HepG2 (cell line): ENCODE results near the gene DDX24. TPM values are rescaled to one million over a fixed set of nuclear protein-coding genes. Genes with fewer than 3 reads are reported as not detected.

Experiments used
- ATAC-seq: fragments of 200-7000 bp; cut with Tn5 transposase; 3 replicates; pipeline ENCODE4 v1.9.1; 2020; ENCODE audit warnings: mild to moderate bottlenecking, moderate library complexity
- BruUV-seq: library from RNA; stranded (reverse); fragments of 400-500 nt; replicated peaks from 2 replicates; lab custom pipeline; 2021; lab: Mats Ljungman, UMichigan
- CTCF ChIA-PET: fragments of 300-600 bp; formaldehyde crosslinking; extraction: SDS; loops from one replicate; lab custom pipeline; 2021; ENCODE audit warnings: low total read pairs, inconsistent platforms, low intra/inter-chr PET ratio; lab: Yijun Ruan, JAX
- POLR2A ChIA-PET: fragments of 350-600 bp; sonication (Branson Sonifier 250); formaldehyde crosslinking; loops from one replicate; lab custom pipeline; 2020; ENCODE audit warnings: antibody characterized with exemption, inconsistent platforms; lab: Yijun Ruan, JAX
- DNase-seq: peaks from one replicate; pipeline ENCODE4 v3.0.0-alpha.2; 2015; ENCODE audit warnings: low spot score
- FAIRE-seq: peaks from 3 replicates; lab custom pipeline; 2011; peaks lifted over from hg19 to GRCh38; lab: Jason Lieb, UNC
- H2AFZ ChIP-seq: one replicate; pipeline ENCODE4 v1.6.1; 2011; ENCODE audit warnings: low read length, inconsistent platforms
- H3K27ac ChIP-seq: fragments of 300-600 bp; 3 replicates; pipeline ENCODE4 v1.8.0; 2011; ENCODE audit warnings: mixed run types, mild to moderate bottlenecking, mixed read lengths, low read length, inconsistent platforms; ENCODE audit not compliant: insufficient read depth; ENCODE audit errors: extremely low read length
- H3K27me3 ChIP-seq, 2 experiments: fragments of 200-600 bp in 1 of 2; 2 replicates in 1 of 2; 3 replicates in 1 of 2; pipeline versions ENCODE4 v1.6.0 to v1.8.0; 2011; ENCODE audit warnings: low read length in 2 of 2, mild to moderate bottlenecking in 2 of 2, moderate library complexity in 2 of 2, inconsistent platforms in 1 of 2; ENCODE audit not compliant: insufficient read depth in 2 of 2, control insufficient read depth in 1 of 2
- H3K36me3 ChIP-seq, 2 experiments: fragments of 200-600 bp in 1 of 2; replicated peaks in 1 of 2; 2 replicates in 1 of 2; 3 replicates in 1 of 2; pipeline versions ENCODE4 v1.5.1 to v1.8.0; 2011; ENCODE audit warnings: low read length in 2 of 2, inconsistent platforms in 1 of 2; ENCODE audit not compliant: insufficient read depth in 2 of 2, control insufficient read depth in 1 of 2
- H3K4me1 ChIP-seq: 2 replicates; pipeline ENCODE4 v1.5.1; 2012; ENCODE audit warnings: low read length, inconsistent platforms; ENCODE audit not compliant: insufficient read depth
- H3K4me2 ChIP-seq: 2 replicates; pipeline ENCODE4 v1.6.0; 2011; ENCODE audit warnings: low read depth, low read length, inconsistent platforms
- H3K4me3 ChIP-seq, 3 experiments: fragments of 200-600 bp in 1 of 3; sonication (generic), shearing (Covaris generic) in 1 of 3; replicated peaks in 1 of 3; 2 replicates each; pipeline ENCODE4 v1.5.1; 2011 to 2016; ENCODE audit warnings: low read length in 3 of 3, inconsistent platforms in 2 of 3, low read depth in 2 of 3, mild to moderate bottlenecking in 2 of 3, control low read depth in 1 of 3, mixed read lengths in 1 of 3; ENCODE audit not compliant: insufficient read depth in 1 of 3
- H3K79me2 ChIP-seq: one replicate; pipeline ENCODE4 v1.6.1; 2011; ENCODE audit warnings: low read length, inconsistent platforms; ENCODE audit not compliant: insufficient read depth
- H3K9ac ChIP-seq: 2 replicates; pipeline ENCODE4 v1.6.0; 2011; ENCODE audit warnings: mild to moderate bottlenecking, low read depth, low read length, inconsistent platforms; ENCODE audit not compliant: insufficient read depth
- H3K9me3 ChIP-seq: 2 replicates; pipeline ENCODE4 v1.5.1; 2012; ENCODE audit warnings: mild to moderate bottlenecking, low read length
- H4K20me1 ChIP-seq: 2 replicates; pipeline ENCODE4 v1.6.0; 2011; ENCODE audit warnings: inconsistent platforms, mild to moderate bottlenecking, low read length, moderate library complexity; ENCODE audit not compliant: insufficient read depth
- ATF7 ChIP-seq, 2 experiments: fragments of 450-650 bp in 1 of 2; sonication (generic) in 1 of 2; formaldehyde crosslinking in 1 of 2; IDR thresholded peaks; 2 replicates each; pipeline versions ENCODE4 v1.4.0 to v1.6.1; 2016 to 2020; ENCODE audit warnings: antibody characterized with exemption in 1 of 2, mild to moderate bottlenecking in 1 of 2, missing genetic modification reagents in 1 of 2
- CCAR2 ChIP-seq: fragments of 200-400 bp; formaldehyde crosslinking; optimal IDR thresholded peaks from 2 replicates; pipeline ENCODE3; 2018; ENCODE audit warnings: low read depth, mild to moderate bottlenecking, low read length, moderate library complexity
- CREB1 ChIP-seq, 2 experiments: fragments of 450-650 bp in 1 of 2; IDR thresholded peaks; 2 replicates each; pipeline ENCODE4 v1.6.1; 2016 to 2017; ENCODE audit warnings: control low read depth in 1 of 2, mild to moderate bottlenecking in 1 of 2, missing compliant biosample characterization in 1 of 2, missing genetic modification characterization in 1 of 2
- DNMT1 ChIP-seq: sonication (generic); formaldehyde crosslinking; IDR thresholded peaks from 2 replicates; pipeline ENCODE4 v1.5.1; 2020; ENCODE audit warnings: mild to moderate bottlenecking, missing genetic modification reagents
- HIVEP1 ChIP-seq: sonication (generic); formaldehyde crosslinking; IDR thresholded peaks from 2 replicates; pipeline ENCODE4 v1.4.0; 2020; ENCODE audit warnings: mild to moderate bottlenecking, missing genetic modification reagents
- HNRNPLL ChIP-seq: fragments of 200-400 bp; formaldehyde crosslinking; IDR thresholded peaks from 2 replicates; pipeline ENCODE4 v1.6.1; 2017; ENCODE audit warnings: mild to moderate bottlenecking, low read depth, low read length; ENCODE audit not compliant: poor library complexity, severe bottlenecking
- KLF9 ChIP-seq: IDR thresholded peaks from 2 replicates; pipeline ENCODE4 v1.6.1; 2016; ENCODE audit warnings: low read depth
- POLR2A ChIP-seq, 2 experiments: IDR thresholded peaks; 2 replicates each; pipeline ENCODE4 v1.6.1; 2011; ENCODE audit warnings: low read depth in 2 of 2, low read length in 2 of 2, mild to moderate bottlenecking in 1 of 2, moderate library complexity in 1 of 2; ENCODE audit not compliant: insufficient read depth in 1 of 2
- PPARG ChIP-seq: conservative IDR thresholded peaks from 2 replicates; pipeline ENCODE4 v1.6.1; 2016; ENCODE audit warnings: missing biosample characterization, missing genetic modification reagents
- RORA ChIP-seq: sonication (generic); formaldehyde crosslinking; IDR thresholded peaks from 2 replicates; pipeline ENCODE4 v1.5.0; 2020; ENCODE audit warnings: mild to moderate bottlenecking, missing genetic modification reagents, moderate library complexity
- XRCC5 ChIP-seq: fragments of 200-400 bp; formaldehyde crosslinking; optimal IDR thresholded peaks from 2 replicates; pipeline ENCODE3; 2017; ENCODE audit warnings: mild to moderate bottlenecking, low read length
- ZBTB7B ChIP-seq: sonication (generic); formaldehyde crosslinking; IDR thresholded peaks from 2 replicates; pipeline ENCODE4 v1.4.0; 2020; ENCODE audit warnings: missing genetic modification reagents
- ZFP1 ChIP-seq: IDR thresholded peaks from 2 replicates; pipeline ENCODE4 v1.6.1; 2016
- ZMYM3 ChIP-seq: sonication (generic); formaldehyde crosslinking; IDR thresholded peaks from 2 replicates; pipeline ENCODE4 v1.5.1; 2020; ENCODE audit warnings: mild to moderate bottlenecking, missing genetic modification reagents
- ZNF20 ChIP-seq: sonication (generic); formaldehyde crosslinking; IDR thresholded peaks from 2 replicates; pipeline ENCODE4 v1.4.0; 2020; ENCODE audit warnings: mild to moderate bottlenecking, moderate library complexity, missing genetic modification reagents
- ZNF234 ChIP-seq: sonication (generic); formaldehyde crosslinking; conservative IDR thresholded peaks from 2 replicates; pipeline ENCODE4 v1.5.1; 2020; ENCODE audit warnings: mild to moderate bottlenecking, missing genetic modification reagents
- ZNF569 ChIP-seq: sonication (generic); formaldehyde crosslinking; IDR thresholded peaks from 2 replicates; pipeline ENCODE4 v1.5.0; 2020; ENCODE audit warnings: mild to moderate bottlenecking, missing genetic modification reagents, moderate library complexity, borderline replicate concordance
- ZNF720 ChIP-seq: sonication (generic); formaldehyde crosslinking; IDR thresholded peaks from 2 replicates; pipeline ENCODE4 v1.4.0; 2020; ENCODE audit warnings: missing genetic modification reagents
- WGBS: methylation state at CpG from one replicate; pipeline ENCODE4 v1.1.6; 2017; ENCODE audit warnings: low lambda C conversion rate; 5-methylcytosine and 5-hydroxymethylcytosine counted together
- in situ Hi-C: cut with HindIII; loops from 2 replicates; pipeline ENCODE4 v1.10.0; 2017; ENCODE audit warnings: low pct_unique_long_range_greater_than_20kb; ENCODE audit not compliant: extremely low pct_ligation_motif_present
- intact Hi-C: fragments of 100-400 bp; cut with micrococcal nuclease; formaldehyde crosslinking; loops from one replicate; pipeline ENCODE4 v1.10.0; 2022; ENCODE audit not compliant: unreplicated experiment
- polyA plus RNA-seq, 8 experiments: library from polyadenylated mRNA; depleted of rRNA in 3 of 8; stranded (reverse) in 7 of 8; unstranded in 1 of 8; fragments of >200 nt; fragmentation: Illumina TruSeq in 4 of 8; extraction: Trizol in 4 of 8; gene quantifications; 2 replicates each; pipeline versions ENCODE4 v1.2.1 to v1.2.3, GENCODE V29; 2011 to 2016; ENCODE audit warnings: low read depth in 4 of 8, missing spikeins in 1 of 8, mixed read lengths in 1 of 8; ENCODE audit not compliant: insufficient read depth in 1 of 8
- total RNA-seq, 5 experiments: library from RNA; depleted of rRNA; stranded (reverse); fragments of >200 nt; fragmentation: Illumina TruSeq; extraction: Trizol; gene quantifications; 2 replicates each; pipeline ENCODE4 v1.2.3, GENCODE V29; 2016; ENCODE audit warnings: low read depth in 1 of 5
- TF ChIP-seq, protein P1 (sequence below): sonication (generic); formaldehyde crosslinking; IDR thresholded peaks from 2 replicates; pipeline ENCODE4 v1.4.0; 2020; ENCODE audit warnings: low read depth, mild to moderate bottlenecking, missing genetic modification reagents

DDX24 gene
- total and polyA plus RNA-seq, 2 of the 13 experiments (the other 11 are each of a cell fraction or from before 2014, with no cell fraction given): 67.3 to 149 TPM

DNA sequence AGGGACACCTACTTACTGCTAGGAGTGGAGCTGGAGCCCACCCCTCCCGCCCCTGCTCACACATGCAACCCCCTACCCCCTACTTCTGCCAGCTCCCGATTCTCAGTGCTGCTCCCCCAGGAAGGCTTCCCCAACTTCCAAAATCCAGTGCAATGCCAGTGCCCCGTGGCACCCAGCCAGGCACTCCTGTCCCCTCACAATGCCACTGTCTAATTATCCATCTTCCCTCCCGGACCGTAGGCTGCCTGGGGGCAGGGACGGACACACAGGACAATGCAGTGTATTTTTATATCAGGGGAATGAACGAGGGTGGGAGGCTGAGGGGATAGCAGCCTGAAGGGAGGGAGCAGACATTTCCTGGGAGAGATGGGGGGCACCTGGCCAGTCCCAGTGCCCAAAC lies 42.5 kb downstream of the DDX24 start:
- no peak for FAIRE-seq
- no peaks in the 10 kb centered on the region for H3K9me3 ChIP-seq
- DNase-seq: no peak
- H2AFZ ChIP-seq: no peak overlapping the region
- POLR2A ChIA-PET: interaction anchor here (1.2 kb wide), 1 partner anchor 10 kb away, joined by 4 read pairs; no protein-coding TSS in a partner anchor
- intact Hi-C loops (loop anchor here (5.0 kb wide), 1 partner anchor 44 kb away; the partner anchor contains the start of genes DDX24 and IFI27L1), in situ Hi-C loops (loop anchor here (5.0 kb wide), 1 partner anchor 99 kb away; no protein-coding TSS in a partner anchor)
- no peak overlapping the region for H3K9ac ChIP-seq
- no TSS peak for BruUV-seq
- H3K27me3 ChIP-seq: no peaks in the 10 kb centered on the region
- no peaks in the 10 kb centered on the region for H3K79me2 ChIP-seq
- H3K4me3 ChIP-seq: no peak overlapping the region
- CTCF ChIA-PET: interaction anchor here (1.2 kb wide), 1 partner anchor 10 kb away, joined by 3 read pairs; no protein-coding TSS in a partner anchor
- no peak overlapping the region for H3K27ac ChIP-seq
- peaks cover 0 to 3% of the 10 kb centered on the region in 2 experiments; a peak in 2 of 5 replicates for H3K36me3 ChIP-seq
- TF ChIP-seq ZNF720 (CRISPR knock-in tag) (no peak), XRCC5 (no peak), ZMYM3 (CRISPR knock-in tag) (no peak), DNMT1 (no peak), ZNF20 (CRISPR knock-in tag) (no peak), CCAR2 (no peak), HNRNPLL (no peak), ZFP1 (CRISPR knock-in tag) (no peak), KLF9 (no peak), ZNF234 (CRISPR knock-in tag) (no peak), ZBTB7B (CRISPR knock-in tag) (no peak), HIVEP1 (CRISPR knock-in tag) (no peak), ZNF569 (no peak), POLR2A (IDR thresholded peaks at IDR 0.05; ENCODE audit: insufficient read depth in 1 of 2, low read depth in 2 of 2, low read length in 2 of 2) (no peak), RORA (no peak), CREB1 (IDR thresholded peaks at IDR 0.05) (no peak), CREB1 (CRISPR knock-in tag; IDR thresholded peaks at IDR 0.05) (no peak), PPARG (CRISPR knock-in tag) (no peak), ATF7 (IDR thresholded peaks at IDR 0.05) (no peak), ATF7 (CRISPR knock-in tag; IDR thresholded peaks at IDR 0.05) (no peak)
- TF ChIP-seq, protein P1, sequence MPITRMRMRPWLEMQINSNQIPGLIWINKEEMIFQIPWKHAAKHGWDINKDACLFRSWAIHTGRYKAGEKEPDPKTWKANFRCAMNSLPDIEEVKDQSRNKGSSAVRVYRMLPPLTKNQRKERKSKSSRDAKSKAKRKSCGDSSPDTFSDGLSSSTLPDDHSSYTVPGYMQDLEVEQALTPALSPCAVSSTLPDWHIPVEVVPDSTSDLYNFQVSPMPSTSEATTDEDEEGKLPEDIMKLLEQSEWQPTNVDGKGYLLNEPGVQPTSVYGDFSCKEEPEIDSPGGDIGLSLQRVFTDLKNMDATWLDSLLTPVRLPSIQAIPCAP (CRISPR knock-in tag): no peak
- TF ChIP-seq, all 625 proteins: peak for 0
- H3K4me2 ChIP-seq: no peak overlapping the region
- 98% methylated on average over 6 of the region's 7 CpGs for WGBS
- ATAC-seq: no peak
- H3K4me1 ChIP-seq: peaks cover 56% of the 10 kb centered on the region
- no peaks in the 10 kb centered on the region for H4K20me1 ChIP-seq
